GM18909 (cell line): ENCODE results near the gene CAMK2D.

Experiments
- ATAC-seq: cut with Tn5 transposase; IDR thresholded peaks from one replicate; pipeline ENCODE4 v1.9.1; 2021; ENCODE audit warnings: mild to moderate bottlenecking; ENCODE audit not compliant: unreplicated experiment, poor library complexity

Gene CAMK2D

GRCh38 chr4:113644398-113644797, 117.1 kb downstream of the CAMK2D start:
- no peak for ATAC-seq

DNA sequence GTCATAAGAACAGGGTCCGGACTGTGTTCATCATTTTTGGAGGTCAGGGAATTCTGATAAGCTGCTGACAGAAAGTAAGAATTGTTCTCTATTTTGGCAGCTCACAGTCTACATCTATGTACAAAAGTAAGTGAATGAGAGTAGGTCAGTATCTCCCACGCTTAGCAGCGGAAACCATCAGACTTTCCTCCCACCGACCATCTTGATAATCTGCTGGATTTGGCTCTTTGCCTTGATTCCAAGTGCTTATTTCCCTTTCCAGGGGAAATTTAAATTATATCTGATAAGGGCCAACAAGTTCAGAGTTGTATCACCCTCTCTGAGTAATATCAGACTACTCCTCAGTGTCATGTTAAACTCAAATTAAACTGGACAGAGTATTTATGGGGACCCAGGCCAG, 118.0 kb downstream of the CAMK2D start:
- ATAC-seq: no peak

- peak; percentile 76 for ATAC-seq
Measured at GRCh38 chr4:113641025-113641431, 120.5 kb downstream of the CAMK2D start.

GRCh38 chr4:113639326-113639725, 122.2 kb downstream of the CAMK2D start:
- ATAC-seq: peak; percentile 51

DNA sequence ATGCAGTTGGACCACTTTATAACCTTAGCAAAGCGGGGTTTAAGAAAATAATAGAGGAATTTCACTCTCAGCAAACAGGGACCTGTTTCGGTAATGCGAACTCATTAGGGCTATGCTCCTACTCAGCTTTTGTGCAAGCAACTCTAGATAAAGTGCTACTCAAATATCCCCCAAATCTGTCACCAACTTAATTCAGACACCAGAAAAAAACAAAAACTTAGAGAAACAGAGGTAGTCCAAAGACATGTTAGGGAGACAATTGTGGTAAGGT, 123.0 kb downstream of the CAMK2D start:
- ATAC-seq: no peak

DNA sequence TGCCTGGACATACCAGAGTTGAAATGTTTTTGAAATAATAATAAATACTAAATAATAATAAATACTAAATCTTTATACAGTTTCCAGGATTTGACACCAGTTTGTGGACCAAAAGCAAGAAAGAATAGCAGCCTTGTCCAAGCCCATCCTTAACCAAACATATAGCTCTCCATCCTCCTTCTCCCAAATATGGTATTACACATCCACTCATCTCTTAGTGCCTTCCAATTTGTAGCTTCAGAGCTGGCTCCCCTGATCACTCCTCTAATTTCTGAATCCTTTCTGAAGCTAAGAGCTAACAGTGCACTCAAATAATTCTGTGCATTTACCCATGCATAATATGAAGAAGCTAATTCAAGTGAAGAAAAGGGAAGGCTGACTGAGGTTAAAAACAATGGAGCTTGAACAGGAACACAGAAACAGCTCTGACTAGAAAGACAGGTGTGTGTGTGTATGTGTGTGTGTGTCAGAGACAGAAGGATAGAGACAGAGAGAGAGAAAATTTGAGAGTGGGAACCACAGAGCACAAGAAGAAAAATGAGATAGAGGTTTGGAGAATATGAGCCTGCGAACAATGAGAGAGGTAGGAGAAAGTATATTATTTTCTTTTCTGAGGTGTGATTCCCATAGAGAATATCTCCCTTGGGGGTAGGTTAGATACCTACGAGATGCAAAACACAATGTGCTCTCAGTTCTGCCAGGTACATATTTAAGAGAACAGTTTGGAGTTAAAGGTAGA, 123.5 kb downstream of the CAMK2D start:
- no peak for ATAC-seq

DNA sequence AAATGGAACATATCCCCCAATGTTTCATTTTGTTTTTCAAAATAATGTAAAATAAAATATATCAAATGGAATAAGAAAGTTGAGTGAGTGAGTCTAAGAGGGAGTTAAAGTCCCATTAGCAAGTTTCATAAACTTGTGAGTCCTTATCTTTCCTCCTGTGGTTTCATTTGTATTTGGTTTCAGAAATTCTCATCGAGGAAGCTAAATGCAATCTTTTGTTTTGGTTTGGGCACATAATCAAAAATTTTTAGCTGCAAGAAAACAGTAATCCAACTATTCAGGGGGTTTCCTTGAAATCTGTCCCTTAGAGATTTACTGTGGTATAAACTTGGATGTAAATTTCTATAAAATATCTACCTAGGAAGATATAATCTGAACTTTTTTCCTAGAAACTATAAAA, 124.2 kb downstream of the CAMK2D start:
- ATAC-seq: no peak

- ATAC-seq: peak; percentile 24
Measured at GRCh38 chr4:113636877-113637276, 124.7 kb downstream of the CAMK2D start.

GRCh38 chr4:113636438-113636818, 125.1 kb downstream of the CAMK2D start:
- peak; percentile 64 for ATAC-seq

- no peak for ATAC-seq
Measured at GRCh38 chr4:113635739-113636437, 125.7 kb downstream of the CAMK2D start.

- no peak for ATAC-seq
Measured at GRCh38 chr4:113634081-113634969, 127.2 kb downstream of the CAMK2D start.

GRCh38 chr4:113633467-113633866, 128.1 kb downstream of the CAMK2D start:
- ATAC-seq: no peak

- ATAC-seq: no peak
Measured at GRCh38 chr4:113628711-113629110, 132.8 kb downstream of the CAMK2D start.

- no peak for ATAC-seq
Measured at GRCh38 chr4:113627321-113627720, 134.2 kb downstream of the CAMK2D start.

- ATAC-seq: no peak
Measured at GRCh38 chr4:113625902-113626301, 135.6 kb downstream of the CAMK2D start.

DNA sequence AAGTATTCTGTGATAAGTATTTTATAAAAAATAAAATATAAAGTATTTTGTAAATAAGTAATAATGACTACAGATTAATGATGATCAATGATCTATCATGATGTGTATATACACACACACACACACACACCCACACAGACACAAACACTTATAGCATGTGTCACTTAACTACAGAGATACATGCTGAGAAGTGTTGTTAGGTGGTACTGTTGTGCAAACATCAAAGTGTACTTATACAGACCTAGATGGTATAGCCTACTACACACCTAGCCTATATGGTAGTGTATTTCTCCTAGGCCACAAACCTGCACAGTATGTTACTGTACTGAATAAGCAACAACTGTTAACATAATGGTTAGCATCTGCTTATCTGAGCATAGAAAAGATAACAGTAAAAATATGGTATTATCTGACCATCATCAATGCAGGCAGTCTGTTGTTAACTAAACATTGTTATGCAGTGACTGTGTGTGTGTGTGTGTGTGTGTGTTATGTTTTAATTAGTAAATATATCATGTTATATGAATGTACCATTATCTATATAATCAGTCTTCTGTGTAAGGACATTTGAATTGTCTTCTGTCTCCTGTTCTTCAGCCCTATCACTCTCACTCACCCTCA, 138.2 kb downstream of the CAMK2D start:
- no peak for ATAC-seq

- ATAC-seq: no peak
Measured at GRCh38 chr4:113621633-113622032, 139.9 kb downstream of the CAMK2D start.

- no peak for ATAC-seq
Measured at GRCh38 chr4:113620032-113620431, 141.5 kb downstream of the CAMK2D start.

- no peak for ATAC-seq
Measured at GRCh38 chr4:113619526-113619925, 142.0 kb downstream of the CAMK2D start.

DNA sequence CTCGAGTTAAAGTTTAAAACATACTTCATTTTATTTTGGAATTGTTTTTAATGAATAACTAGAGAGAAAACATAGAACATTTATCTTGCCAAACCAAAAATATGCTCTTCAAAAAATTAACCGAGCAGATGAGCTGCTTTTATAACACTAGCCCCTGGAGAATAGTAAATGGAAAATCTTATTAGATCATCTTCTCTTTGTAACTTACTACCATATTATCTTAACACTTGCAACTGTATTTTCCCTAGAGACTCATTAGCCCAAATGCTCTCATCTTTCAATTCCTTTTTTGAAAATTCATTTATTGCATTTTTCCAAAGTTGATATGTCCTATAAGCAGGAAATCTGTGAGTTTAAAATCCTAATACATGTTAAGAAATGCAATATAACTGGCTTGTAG, 143.3 kb downstream of the CAMK2D start:
- no peak for ATAC-seq

DNA sequence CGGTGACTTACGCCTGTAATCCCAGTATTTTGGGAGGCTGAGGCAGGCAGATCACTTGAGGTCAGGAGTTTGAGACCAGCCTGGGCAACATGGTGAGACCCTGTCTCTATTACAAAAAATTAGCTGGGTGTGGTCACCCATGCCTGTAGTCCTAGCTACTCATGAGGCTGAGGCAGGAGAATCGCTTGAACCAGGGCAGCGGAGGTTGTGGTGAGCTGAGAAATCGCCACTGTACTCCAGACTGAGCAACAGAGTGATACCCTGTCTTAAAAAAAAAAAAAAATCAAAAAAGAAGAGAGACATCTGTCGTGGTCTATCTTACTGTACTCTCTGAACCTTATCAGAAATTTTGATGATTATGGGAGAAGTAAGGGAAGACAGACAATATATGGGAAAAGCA, 144.3 kb downstream of the CAMK2D start:
- no peak for ATAC-seq
